GM20000 (cell line): ENCODE results near the gene NPY4R.
"Not testable (repeated sequence)": the region's sequence is repeated elsewhere in the genome, so short reads cannot be mapped to it uniquely, and the experiment has no call there.

Source experiments
- DNase-seq: peaks from one replicate; pipeline ENCODE4 v3.0.0; 2012; ENCODE audit warnings: low spot score

Gene NPY4R

GRCh38 chr10:46468119-46468809, 2.5 kb upstream of the NPY4R start:
- not testable (repeated sequence) for DNase-seq

- not testable (repeated sequence) for DNase-seq
Observed at GRCh38 chr10:46463608-46464007, 2.1 kb downstream of the NPY4R start.

GRCh38 chr10:46462276-46462675, 3.5 kb downstream of the NPY4R start:
- not testable (repeated sequence) for DNase-seq

- not testable (repeated sequence) for DNase-seq
Observed at GRCh38 chr10:46459579-46459978, 6.2 kb downstream of the NPY4R start.

GRCh38 chr10:46457071-46457470, 8.7 kb downstream of the NPY4R start:
- not testable (repeated sequence) for DNase-seq

- not testable (repeated sequence) for DNase-seq
Observed at GRCh38 chr10:46455992-46456391, 9.8 kb downstream of the NPY4R start.

- not testable (repeated sequence) for DNase-seq
Observed at GRCh38 chr10:46451365-46451764, 14.4 kb downstream of the NPY4R start.

- not testable (repeated sequence) for DNase-seq
Observed at GRCh38 chr10:46450829-46451228, 14.9 kb downstream of the NPY4R start.

- DNase-seq = not testable (repeated sequence)
Observed at GRCh38 chr10:46447439-46447838, 18.3 kb downstream of the NPY4R start.

GRCh38 chr10:46445389-46446122, 20.2 kb downstream of the NPY4R start:
- DNase-seq = not testable (repeated sequence)

- not testable (repeated sequence) for DNase-seq
Observed at GRCh38 chr10:46443422-46443821, 22.3 kb downstream of the NPY4R start.

GRCh38 chr10:46442706-46443275, 23.0 kb downstream of the NPY4R start:
- peak; percentile 0 for DNase-seq

GRCh38 chr10:46441837-46442278, 23.9 kb downstream of the NPY4R start:
- peak; percentile 0 for DNase-seq

GRCh38 chr10:46440942-46441341, 24.8 kb downstream of the NPY4R start:
- not testable (repeated sequence) for DNase-seq

GRCh38 chr10:46423550-46423949, 42.2 kb downstream of the NPY4R start:
- not testable (repeated sequence) for DNase-seq

- not testable (repeated sequence) for DNase-seq
Observed at GRCh38 chr10:46419570-46420379, 46.0 kb downstream of the NPY4R start.

GRCh38 chr10:46418283-46418682, 47.5 kb downstream of the NPY4R start:
- DNase-seq = peak; percentile 0

GRCh38 chr10:46415291-46415690, 50.5 kb downstream of the NPY4R start:
- DNase-seq = not testable (repeated sequence)

GRCh38 chr10:46412665-46413064, 53.1 kb downstream of the NPY4R start:
- not testable (repeated sequence) for DNase-seq

GRCh38 chr10:46411123-46411522, 54.6 kb downstream of the NPY4R start:
- not testable (repeated sequence) for DNase-seq
